WTC11 (cell line): ENCODE measurements around the gene TPR. TPM values are rescaled to one million over a fixed set of nuclear protein-coding genes. Genes with fewer than 3 reads are reported as not detected.

Source experiments
- ATAC-seq: fragments of 200-7000 bp; cut with Tn5 transposase; 2 replicates; pipeline ENCODE4 v1.10.0; 2021; ENCODE audit warnings: mild to moderate bottlenecking, moderate library complexity
- Bru-seq: library from RNA; stranded (reverse); fragments of 400-500 nt; gene quantifications from one replicate; lab custom pipeline; 2021; lab: Mats Ljungman, UMichigan
- CTCF ChIA-PET: fragments of 300-600 bp; sonication (Branson Sonifier 250); formaldehyde crosslinking; loops from one replicate; lab custom pipeline; 2021; ENCODE audit warnings: antibody characterized with exemption; lab: Charles Lee
- POLR2A ChIA-PET: fragments of 350-600 bp; sonication (Branson Sonifier 250); formaldehyde crosslinking; loops from one replicate; lab custom pipeline; 2021; ENCODE audit warnings: antibody characterized with exemption; lab: Charles Lee
- DNase-seq: peaks from one replicate; pipeline ENCODE4 v3.0.0; 2021; ENCODE audit warnings: low spot score
- H3K27ac Mint-ChIP-seq: 2 replicates; pipeline ENCODE4 v1.8.0; 2021; ENCODE audit warnings: mixed read lengths
- H3K27me3 Mint-ChIP-seq: 2 replicates; pipeline ENCODE4 v1.8.0; 2021; ENCODE audit warnings: low read depth, mild to moderate bottlenecking, moderate library complexity, mixed read lengths
- H3K36me3 Mint-ChIP-seq: 2 replicates; pipeline ENCODE4 v1.8.0; 2021; ENCODE audit warnings: mixed read lengths
- H3K4me1 Mint-ChIP-seq: 2 replicates; pipeline ENCODE4 v1.8.0; 2022; ENCODE audit warnings: mixed read lengths
- H3K4me3 Mint-ChIP-seq: 2 replicates; pipeline ENCODE4 v1.8.0; 2021; ENCODE audit warnings: mild to moderate bottlenecking, moderate library complexity, mixed read lengths
- H3K9me3 Mint-ChIP-seq: 2 replicates; pipeline ENCODE4 v1.8.0; 2021; ENCODE audit warnings: mixed read lengths
- ATF1 ChIP-seq: sonication (generic); formaldehyde crosslinking; IDR thresholded peaks from 2 replicates; pipeline ENCODE4 v1.8.1; 2023; ENCODE audit warnings: mild to moderate bottlenecking, moderate library complexity, missing genetic modification reagents
- CREM ChIP-seq: sonication (generic); formaldehyde crosslinking; IDR thresholded peaks from 2 replicates; pipeline ENCODE4 v1.8.1; 2022; ENCODE audit warnings: mild to moderate bottlenecking, missing genetic modification reagents, moderate library complexity
- ESRRA ChIP-seq: sonication (generic); formaldehyde crosslinking; IDR thresholded peaks from 2 replicates; pipeline ENCODE4 v1.8.1; 2022; ENCODE audit warnings: mild to moderate bottlenecking, missing genetic modification reagents, borderline replicate concordance
- GABPB1 ChIP-seq: sonication (generic); formaldehyde crosslinking; IDR thresholded peaks from 2 replicates; pipeline ENCODE4 v1.8.1; 2023; ENCODE audit warnings: mild to moderate bottlenecking, missing genetic modification reagents
- ZNF232 ChIP-seq: sonication (generic); formaldehyde crosslinking; IDR thresholded peaks from 2 replicates; pipeline ENCODE4 v1.8.0; 2022; ENCODE audit warnings: mild to moderate bottlenecking, missing genetic modification reagents
- ZNF416 ChIP-seq: fragments of 250-450 bp; sonication (Bioruptor Pico); IDR thresholded peaks from 2 replicates; pipeline ENCODE4 v1.9.0; 2021; ENCODE audit warnings: mild to moderate bottlenecking, inconsistent platforms
- long read RNA-seq, 3 experiments: library from RNA in 1 of 3; library from capped mRNA in 1 of 3; library from polyadenylated mRNA in 1 of 3; unstranded in 2 of 3; stranded (forward) in 1 of 3; transcript quantifications; one replicate each; pipeline ENCODE4 v2.0.0, GENCODE V29; 2021
- total RNA-seq: library from RNA; stranded (reverse); gene quantifications from 3 replicates; pipeline ENCODE4 v1.2.3, GENCODE V29; 2021
- TF ChIP-seq, protein P1 (sequence below): sonication (generic); formaldehyde crosslinking; IDR thresholded peaks from 2 replicates; pipeline ENCODE4 v1.8.1; 2023; ENCODE audit warnings: mild to moderate bottlenecking, missing genetic modification reagents
- TF ChIP-seq, protein P2 (sequence below): sonication (generic); formaldehyde crosslinking; IDR thresholded peaks from 2 replicates; pipeline ENCODE4 v1.8.1; 2023; ENCODE audit warnings: mild to moderate bottlenecking, moderate library complexity, missing genetic modification reagents
- TF ChIP-seq, protein P3 (sequence below): fragments of 250-450 bp; sonication (Bioruptor Pico); IDR thresholded peaks from 2 replicates; pipeline ENCODE4 v1.9.0; 2021; ENCODE audit warnings: moderate library complexity, mild to moderate bottlenecking, inconsistent platforms, borderline replicate concordance
- TF ChIP-seq, protein P4 (sequence below): sonication (generic); formaldehyde crosslinking; IDR thresholded peaks from 2 replicates; pipeline ENCODE4 v1.8.1; 2022; ENCODE audit warnings: mild to moderate bottlenecking, moderate library complexity, missing genetic modification reagents
- TF ChIP-seq, protein P5 (sequence below): fragments of 250-450 bp; sonication (Bioruptor Pico); IDR thresholded peaks from 2 replicates; pipeline ENCODE4 v1.9.0; 2021; ENCODE audit warnings: mild to moderate bottlenecking, borderline replicate concordance
- TF ChIP-seq, protein P6 (sequence below): sonication (generic); formaldehyde crosslinking; IDR thresholded peaks from 2 replicates; pipeline ENCODE4 v1.8.0; 2022; ENCODE audit warnings: missing genetic modification reagents
- TF ChIP-seq, protein P7 (sequence below): sonication (generic); formaldehyde crosslinking; conservative IDR thresholded peaks from 2 replicates; pipeline ENCODE4 v1.8.1; 2023; ENCODE audit warnings: mild to moderate bottlenecking, low read depth, missing genetic modification reagents, moderate library complexity
- TF ChIP-seq, protein P8 (sequence below): sonication (generic); formaldehyde crosslinking; IDR thresholded peaks from 2 replicates; pipeline ENCODE4 v1.8.0; 2023; ENCODE audit warnings: mild to moderate bottlenecking, missing genetic modification reagents

Gene TPR
- total RNA-seq = 110 to 120 TPM (median 119 TPM) in 3 replicates
- Bru-seq, nascent RNA = percentile 92 among the genes with signal in this experiment
- long read RNA-seq, experiment 1, full-length matches to known transcripts = 118 of 343 reads
- long read RNA-seq, experiment 1, partial matches to known transcripts = 146 of 343 reads
- long read RNA-seq, experiment 1, other reads (novel, unspliced or antisense) = 79 of 343 reads
- long read RNA-seq, experiment 2, partial matches to known transcripts = 101 of 134 reads
- long read RNA-seq, experiment 2, other reads (novel, unspliced or antisense) = 31 of 134 reads
- long read RNA-seq, experiment 3, partial matches to known transcripts = 23 of 27 reads
- long read RNA-seq, experiment 3, other reads (novel, unspliced or antisense) = 4 of 27 reads

DNA sequence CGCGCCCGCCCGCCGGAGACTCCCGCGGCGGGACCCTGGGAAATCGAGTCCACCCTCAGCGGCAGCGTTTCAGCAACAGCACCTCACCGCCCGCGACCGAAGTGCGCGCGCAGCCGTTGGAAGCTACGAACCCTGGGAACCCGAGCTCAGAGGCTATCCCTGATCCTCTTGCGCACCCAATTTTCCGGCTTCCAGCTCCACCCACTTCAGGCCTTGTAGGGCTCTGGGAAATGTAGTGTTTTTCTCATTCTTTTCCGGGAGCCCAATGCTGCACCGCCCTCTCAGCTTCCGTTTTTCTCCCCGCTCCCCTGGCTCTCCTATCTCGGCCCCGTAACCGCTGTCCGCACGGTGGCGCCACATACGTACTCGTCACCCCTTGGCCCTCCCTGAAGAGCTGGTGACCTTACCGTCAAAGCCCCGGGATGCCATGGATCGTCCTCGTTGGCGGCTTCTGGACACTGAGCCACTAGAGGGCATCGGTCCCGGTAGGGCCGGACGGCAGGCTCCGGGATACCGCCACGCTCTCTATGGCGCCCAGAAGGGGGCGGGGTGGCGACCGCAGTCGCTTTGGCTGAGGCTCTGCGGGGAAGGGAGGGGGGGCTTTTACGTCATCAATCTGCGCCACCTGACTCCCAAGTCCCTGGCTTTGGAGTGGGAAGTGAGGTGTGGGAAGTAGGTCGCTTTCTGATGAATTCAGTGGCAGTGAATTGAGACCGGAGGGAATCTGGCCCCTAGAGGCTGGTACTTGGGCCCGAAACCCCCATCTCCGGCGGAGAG, at the start of gene TPR, which contains the start of gene ODR4:
Gene TPR (minus strand): TSS at position 102 of the 777 bp plus-strand sequence. CDS start 225 bp downstream, outside the sequence.
Gene ODR4 (plus strand): TSS at position 687 of the 777 bp plus-strand sequence. CDS start 3,948 bp downstream, outside the sequence.
- Mint-ChIP-seq H3K4me1 (no peaks in the 10 kb centered on the region; the same call in 1 of the 2 replicates), H3K36me3 (peaks cover 26% of the 10 kb centered on the region), H3K27me3 (no peaks in the 10 kb centered on the region; the same call in 1 of the 2 replicates), H3K4me3 (peak within 1 kb of the TSS; percentile 97), H3K9me3 (no peaks in the 10 kb centered on the region), H3K27ac (peak within 1 kb of the TSS; percentile 100)
- ChIA-PET POLR2A (interaction anchor here (0.6 to 0.9 kb wide), 5 partner anchors 10 to 33 kb away, joined by 3 to 8 read pairs (median 3); no protein-coding TSS in a partner anchor), CTCF (interaction anchor here (0.5 to 1.6 kb wide), 45 partner anchors 9 to 1448 kb away, joined by 3 to 31 read pairs (median 4); partner anchors contain the start of genes HMCN1, IVNS1ABP and PTGS2)
- DNase-seq (peak; percentile 96), ATAC-seq (peak; percentile 93)
- TF ChIP-seq ESRRA = no peak
- TF ChIP-seq, protein P1, sequence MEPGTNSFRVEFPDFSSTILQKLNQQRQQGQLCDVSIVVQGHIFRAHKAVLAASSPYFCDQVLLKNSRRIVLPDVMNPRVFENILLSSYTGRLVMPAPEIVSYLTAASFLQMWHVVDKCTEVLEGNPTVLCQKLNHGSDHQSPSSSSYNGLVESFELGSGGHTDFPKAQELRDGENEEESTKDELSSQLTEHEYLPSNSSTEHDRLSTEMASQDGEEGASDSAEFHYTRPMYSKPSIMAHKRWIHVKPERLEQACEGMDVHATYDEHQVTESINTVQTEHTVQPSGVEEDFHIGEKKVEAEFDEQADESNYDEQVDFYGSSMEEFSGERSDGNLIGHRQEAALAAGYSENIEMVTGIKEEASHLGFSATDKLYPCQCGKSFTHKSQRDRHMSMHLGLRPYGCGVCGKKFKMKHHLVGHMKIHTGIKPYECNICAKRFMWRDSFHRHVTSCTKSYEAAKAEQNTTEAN (CRISPR knock-in tag) = 0 out of 2 replicates have a peak, but pooled peaks have one; percentile 15
- TF ChIP-seq, protein P2, sequence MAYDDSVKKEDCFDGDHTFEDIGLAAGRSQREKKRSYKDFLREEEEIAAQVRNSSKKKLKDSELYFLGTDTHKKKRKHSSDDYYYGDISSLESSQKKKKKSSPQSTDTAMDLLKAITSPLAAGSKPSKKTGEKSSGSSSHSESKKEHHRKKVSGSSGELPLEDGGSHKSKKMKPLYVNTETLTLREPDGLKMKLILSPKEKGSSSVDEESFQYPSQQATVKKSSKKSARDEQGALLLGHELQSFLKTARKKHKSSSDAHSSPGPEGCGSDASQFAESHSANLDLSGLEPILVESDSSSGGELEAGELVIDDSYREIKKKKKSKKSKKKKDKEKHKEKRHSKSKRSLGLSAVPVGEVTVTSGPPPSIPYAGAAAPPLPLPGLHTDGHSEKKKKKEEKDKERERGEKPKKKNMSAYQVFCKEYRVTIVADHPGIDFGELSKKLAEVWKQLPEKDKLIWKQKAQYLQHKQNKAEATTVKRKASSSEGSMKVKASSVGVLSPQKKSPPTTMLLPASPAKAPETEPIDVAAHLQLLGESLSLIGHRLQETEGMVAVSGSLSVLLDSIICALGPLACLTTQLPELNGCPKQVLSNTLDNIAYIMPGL = peak; percentile 95
- TF ChIP-seq CREM (CRISPR knock-in tag) = peak; percentile 99
- TF ChIP-seq, protein P3, sequence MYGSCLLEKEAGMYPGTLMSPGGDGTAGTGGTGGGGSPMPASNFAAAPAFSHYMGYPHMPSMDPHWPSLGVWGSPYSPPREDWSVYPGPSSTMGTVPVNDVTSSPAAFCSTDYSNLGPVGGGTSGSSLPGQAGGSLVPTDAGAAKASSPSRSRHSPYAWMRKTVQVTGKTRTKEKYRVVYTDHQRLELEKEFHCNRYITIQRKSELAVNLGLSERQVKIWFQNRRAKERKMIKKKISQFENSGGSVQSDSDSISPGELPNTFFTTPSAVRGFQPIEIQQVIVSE (CRISPR knock-in tag) = no peak
- TF ChIP-seq, protein P4, sequence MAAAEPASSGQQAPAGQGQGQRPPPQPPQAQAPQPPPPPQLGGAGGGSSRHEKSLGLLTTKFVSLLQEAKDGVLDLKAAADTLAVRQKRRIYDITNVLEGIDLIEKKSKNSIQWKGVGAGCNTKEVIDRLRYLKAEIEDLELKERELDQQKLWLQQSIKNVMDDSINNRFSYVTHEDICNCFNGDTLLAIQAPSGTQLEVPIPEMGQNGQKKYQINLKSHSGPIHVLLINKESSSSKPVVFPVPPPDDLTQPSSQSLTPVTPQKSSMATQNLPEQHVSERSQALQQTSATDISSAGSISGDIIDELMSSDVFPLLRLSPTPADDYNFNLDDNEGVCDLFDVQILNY (CRISPR knock-in tag) = peak; percentile 14; the same call in 1 of the 2 replicates
- TF ChIP-seq ZNF232 (CRISPR knock-in tag) = 0 out of 2 replicates have a peak, but pooled peaks have one; percentile 59
- no peak for TF ChIP-seq GABPB1 (CRISPR knock-in tag)
- no peak for TF ChIP-seq ZNF416
- TF ChIP-seq, protein P5, sequence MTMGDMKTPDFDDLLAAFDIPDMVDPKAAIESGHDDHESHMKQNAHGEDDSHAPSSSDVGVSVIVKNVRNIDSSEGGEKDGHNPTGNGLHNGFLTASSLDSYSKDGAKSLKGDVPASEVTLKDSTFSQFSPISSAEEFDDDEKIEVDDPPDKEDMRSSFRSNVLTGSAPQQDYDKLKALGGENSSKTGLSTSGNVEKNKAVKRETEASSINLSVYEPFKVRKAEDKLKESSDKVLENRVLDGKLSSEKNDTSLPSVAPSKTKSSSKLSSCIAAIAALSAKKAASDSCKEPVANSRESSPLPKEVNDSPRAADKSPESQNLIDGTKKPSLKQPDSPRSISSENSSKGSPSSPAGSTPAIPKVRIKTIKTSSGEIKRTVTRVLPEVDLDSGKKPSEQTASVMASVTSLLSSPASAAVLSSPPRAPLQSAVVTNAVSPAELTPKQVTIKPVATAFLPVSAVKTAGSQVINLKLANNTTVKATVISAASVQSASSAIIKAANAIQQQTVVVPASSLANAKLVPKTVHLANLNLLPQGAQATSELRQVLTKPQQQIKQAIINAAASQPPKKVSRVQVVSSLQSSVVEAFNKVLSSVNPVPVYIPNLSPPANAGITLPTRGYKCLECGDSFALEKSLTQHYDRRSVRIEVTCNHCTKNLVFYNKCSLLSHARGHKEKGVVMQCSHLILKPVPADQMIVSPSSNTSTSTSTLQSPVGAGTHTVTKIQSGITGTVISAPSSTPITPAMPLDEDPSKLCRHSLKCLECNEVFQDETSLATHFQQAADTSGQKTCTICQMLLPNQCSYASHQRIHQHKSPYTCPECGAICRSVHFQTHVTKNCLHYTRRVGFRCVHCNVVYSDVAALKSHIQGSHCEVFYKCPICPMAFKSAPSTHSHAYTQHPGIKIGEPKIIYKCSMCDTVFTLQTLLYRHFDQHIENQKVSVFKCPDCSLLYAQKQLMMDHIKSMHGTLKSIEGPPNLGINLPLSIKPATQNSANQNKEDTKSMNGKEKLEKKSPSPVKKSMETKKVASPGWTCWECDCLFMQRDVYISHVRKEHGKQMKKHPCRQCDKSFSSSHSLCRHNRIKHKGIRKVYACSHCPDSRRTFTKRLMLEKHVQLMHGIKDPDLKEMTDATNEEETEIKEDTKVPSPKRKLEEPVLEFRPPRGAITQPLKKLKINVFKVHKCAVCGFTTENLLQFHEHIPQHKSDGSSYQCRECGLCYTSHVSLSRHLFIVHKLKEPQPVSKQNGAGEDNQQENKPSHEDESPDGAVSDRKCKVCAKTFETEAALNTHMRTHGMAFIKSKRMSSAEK = no peak
- TF ChIP-seq ATF1 (CRISPR knock-in tag) = no peak
- TF ChIP-seq, protein P6, sequence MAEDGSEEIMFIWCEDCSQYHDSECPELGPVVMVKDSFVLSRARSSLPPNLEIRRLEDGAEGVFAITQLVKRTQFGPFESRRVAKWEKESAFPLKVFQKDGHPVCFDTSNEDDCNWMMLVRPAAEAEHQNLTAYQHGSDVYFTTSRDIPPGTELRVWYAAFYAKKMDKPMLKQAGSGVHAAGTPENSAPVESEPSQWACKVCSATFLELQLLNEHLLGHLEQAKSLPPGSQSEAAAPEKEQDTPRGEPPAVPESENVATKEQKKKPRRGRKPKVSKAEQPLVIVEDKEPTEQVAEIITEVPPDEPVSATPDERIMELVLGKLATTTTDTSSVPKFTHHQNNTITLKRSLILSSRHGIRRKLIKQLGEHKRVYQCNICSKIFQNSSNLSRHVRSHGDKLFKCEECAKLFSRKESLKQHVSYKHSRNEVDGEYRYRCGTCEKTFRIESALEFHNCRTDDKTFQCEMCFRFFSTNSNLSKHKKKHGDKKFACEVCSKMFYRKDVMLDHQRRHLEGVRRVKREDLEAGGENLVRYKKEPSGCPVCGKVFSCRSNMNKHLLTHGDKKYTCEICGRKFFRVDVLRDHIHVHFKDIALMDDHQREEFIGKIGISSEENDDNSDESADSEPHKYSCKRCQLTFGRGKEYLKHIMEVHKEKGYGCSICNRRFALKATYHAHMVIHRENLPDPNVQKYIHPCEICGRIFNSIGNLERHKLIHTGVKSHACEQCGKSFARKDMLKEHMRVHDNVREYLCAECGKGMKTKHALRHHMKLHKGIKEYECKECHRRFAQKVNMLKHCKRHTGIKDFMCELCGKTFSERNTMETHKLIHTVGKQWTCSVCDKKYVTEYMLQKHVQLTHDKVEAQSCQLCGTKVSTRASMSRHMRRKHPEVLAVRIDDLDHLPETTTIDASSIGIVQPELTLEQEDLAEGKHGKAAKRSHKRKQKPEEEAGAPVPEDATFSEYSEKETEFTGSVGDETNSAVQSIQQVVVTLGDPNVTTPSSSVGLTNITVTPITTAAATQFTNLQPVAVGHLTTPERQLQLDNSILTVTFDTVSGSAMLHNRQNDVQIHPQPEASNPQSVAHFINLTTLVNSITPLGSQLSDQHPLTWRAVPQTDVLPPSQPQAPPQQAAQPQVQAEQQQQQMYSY (CRISPR knock-in tag) = 0 out of 2 replicates have a peak, but pooled peaks have one; percentile 35
- TF ChIP-seq, protein P7, sequence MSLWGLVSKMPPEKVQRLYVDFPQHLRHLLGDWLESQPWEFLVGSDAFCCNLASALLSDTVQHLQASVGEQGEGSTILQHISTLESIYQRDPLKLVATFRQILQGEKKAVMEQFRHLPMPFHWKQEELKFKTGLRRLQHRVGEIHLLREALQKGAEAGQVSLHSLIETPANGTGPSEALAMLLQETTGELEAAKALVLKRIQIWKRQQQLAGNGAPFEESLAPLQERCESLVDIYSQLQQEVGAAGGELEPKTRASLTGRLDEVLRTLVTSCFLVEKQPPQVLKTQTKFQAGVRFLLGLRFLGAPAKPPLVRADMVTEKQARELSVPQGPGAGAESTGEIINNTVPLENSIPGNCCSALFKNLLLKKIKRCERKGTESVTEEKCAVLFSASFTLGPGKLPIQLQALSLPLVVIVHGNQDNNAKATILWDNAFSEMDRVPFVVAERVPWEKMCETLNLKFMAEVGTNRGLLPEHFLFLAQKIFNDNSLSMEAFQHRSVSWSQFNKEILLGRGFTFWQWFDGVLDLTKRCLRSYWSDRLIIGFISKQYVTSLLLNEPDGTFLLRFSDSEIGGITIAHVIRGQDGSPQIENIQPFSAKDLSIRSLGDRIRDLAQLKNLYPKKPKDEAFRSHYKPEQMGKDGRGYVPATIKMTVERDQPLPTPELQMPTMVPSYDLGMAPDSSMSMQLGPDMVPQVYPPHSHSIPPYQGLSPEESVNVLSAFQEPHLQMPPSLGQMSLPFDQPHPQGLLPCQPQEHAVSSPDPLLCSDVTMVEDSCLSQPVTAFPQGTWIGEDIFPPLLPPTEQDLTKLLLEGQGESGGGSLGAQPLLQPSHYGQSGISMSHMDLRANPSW (CRISPR knock-in tag) = no peak
- TF ChIP-seq, protein P8, sequence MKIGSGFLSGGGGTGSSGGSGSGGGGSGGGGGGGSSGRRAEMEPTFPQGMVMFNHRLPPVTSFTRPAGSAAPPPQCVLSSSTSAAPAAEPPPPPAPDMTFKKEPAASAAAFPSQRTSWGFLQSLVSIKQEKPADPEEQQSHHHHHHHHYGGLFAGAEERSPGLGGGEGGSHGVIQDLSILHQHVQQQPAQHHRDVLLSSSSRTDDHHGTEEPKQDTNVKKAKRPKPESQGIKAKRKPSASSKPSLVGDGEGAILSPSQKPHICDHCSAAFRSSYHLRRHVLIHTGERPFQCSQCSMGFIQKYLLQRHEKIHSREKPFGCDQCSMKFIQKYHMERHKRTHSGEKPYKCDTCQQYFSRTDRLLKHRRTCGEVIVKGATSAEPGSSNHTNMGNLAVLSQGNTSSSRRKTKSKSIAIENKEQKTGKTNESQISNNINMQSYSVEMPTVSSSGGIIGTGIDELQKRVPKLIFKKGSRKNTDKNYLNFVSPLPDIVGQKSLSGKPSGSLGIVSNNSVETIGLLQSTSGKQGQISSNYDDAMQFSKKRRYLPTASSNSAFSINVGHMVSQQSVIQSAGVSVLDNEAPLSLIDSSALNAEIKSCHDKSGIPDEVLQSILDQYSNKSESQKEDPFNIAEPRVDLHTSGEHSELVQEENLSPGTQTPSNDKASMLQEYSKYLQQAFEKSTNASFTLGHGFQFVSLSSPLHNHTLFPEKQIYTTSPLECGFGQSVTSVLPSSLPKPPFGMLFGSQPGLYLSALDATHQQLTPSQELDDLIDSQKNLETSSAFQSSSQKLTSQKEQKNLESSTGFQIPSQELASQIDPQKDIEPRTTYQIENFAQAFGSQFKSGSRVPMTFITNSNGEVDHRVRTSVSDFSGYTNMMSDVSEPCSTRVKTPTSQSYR (CRISPR knock-in tag) = no peak
